Activated naive CD8-positive, alpha-beta T cell treated with anti-CD3 and anti-CD28 coated beads, Interleukin-2, amount 50 U/mL, for 16 hours (primary cell): Measurements from ENCODE around the gene CFAP61.
"Not testable (repeated sequence)": the region's sequence is repeated elsewhere in the genome, so short reads cannot be mapped to it uniquely, and the experiment has no call there.

Source experiments
- DNase-seq: peaks from one replicate; pipeline ENCODE4 v3.0.0-alpha.2; 2020; ENCODE audit warnings: low read depth, low spot score

Gene CFAP61

GRCh38 chr20:20092827-20093226 lies 40.5 kb downstream of the CFAP61 start:
- DNase-seq: no peak

- DNase-seq: no peak
These were observed 42.1 kb downstream of the CFAP61 start for GRCh38 chr20:20094410-20094809.

GRCh38 chr20:20095114-20095872 lies 43.0 kb downstream of the CFAP61 start:
- DNase-seq: no peak

GRCh38 chr20:20096421-20096820 lies 44.1 kb downstream of the CFAP61 start:
- no peak for DNase-seq

GRCh38 chr20:20100881-20101280 lies 48.5 kb downstream of the CFAP61 start:
- no peak for DNase-seq

GRCh38 chr20:20102163-20102562 lies 49.8 kb downstream of the CFAP61 start:
- DNase-seq: no peak

GRCh38 chr20:20102716-20103258 lies 50.5 kb downstream of the CFAP61 start:
- DNase-seq: no peak

- no peak for DNase-seq
These were observed 51.2 kb downstream of the CFAP61 start for GRCh38 chr20:20103486-20103885.

GRCh38 chr20:20123187-20123586 lies 70.9 kb downstream of the CFAP61 start:
- DNase-seq: not testable (repeated sequence)

GRCh38 chr20:20130399-20130798 lies 78.1 kb downstream of the CFAP61 start:
- DNase-seq: no peak

- DNase-seq: no peak
These were observed 82.7 kb downstream of the CFAP61 start for GRCh38 chr20:20134941-20135575.

- DNase-seq: no peak
These were observed 84.0 kb downstream of the CFAP61 start for GRCh38 chr20:20136313-20136712.

- DNase-seq: no peak
These were observed 85.5 kb downstream of the CFAP61 start for GRCh38 chr20:20137851-20138250.

GRCh38 chr20:20138301-20139064 lies 86.2 kb downstream of the CFAP61 start:
- no peak for DNase-seq

GRCh38 chr20:20139403-20139802 lies 87.1 kb downstream of the CFAP61 start:
- no peak for DNase-seq

- no peak for DNase-seq
These were observed 90.8 kb downstream of the CFAP61 start for GRCh38 chr20:20143165-20143564.

- no peak for DNase-seq
These were observed 91.3 kb downstream of the CFAP61 start for GRCh38 chr20:20143646-20144045.

GRCh38 chr20:20148779-20149178 lies 96.4 kb downstream of the CFAP61 start:
- no peak for DNase-seq

- DNase-seq: no peak
These were observed 97.9 kb downstream of the CFAP61 start for GRCh38 chr20:20150241-20150640.

GRCh38 chr20:20160520-20160919 lies 108.2 kb downstream of the CFAP61 start:
- no peak for DNase-seq

- DNase-seq: no peak
These were observed 109.3 kb downstream of the CFAP61 start for GRCh38 chr20:20161611-20162010.

- DNase-seq: no peak
These were observed 115.4 kb downstream of the CFAP61 start for GRCh38 chr20:20167698-20168097.
